Measurements from ENCODE around the gene RELN.

The RELN gene

GRCh38 chr7:103949374-103949773 is 40.1 kb downstream of the RELN start:
- Histone ChIP-seq H3K9ac (ENCODE audit: low read length) (no peak overlapping the region), H3K4me1 (ENCODE audit: control insufficient read depth, insufficient read depth, low read depth, low read length) (peaks cover 2% of the 10 kb centered on the region), H2BK15ac (ENCODE audit: low read depth, poor library complexity, severe bottlenecking) (no peak overlapping the region), H2BK12ac (ENCODE audit: low read length in 2 of 2) (no peak overlapping the region), H3K27me3 (ENCODE audit: control insufficient read depth in 1 of 2, insufficient read depth in 1 of 2, low read length in 2 of 2) (no peaks in the 10 kb centered on the region), H3K4me2 (ENCODE audit: low read length, poor library complexity, severe bottlenecking) (no peak overlapping the region), H3K23ac (ENCODE audit: low read length in 2 of 2) (no peak overlapping the region), H2AK5ac (ENCODE audit: low read length, severe bottlenecking) (no peak overlapping the region), H3K18ac (ENCODE audit: low read depth in 1 of 2, low read length in 2 of 2) (no peak overlapping the region), H3K4me3 (ENCODE audit: insufficient read depth in 1 of 2, low read depth in 1 of 2, low read length in 2 of 2) (no peak overlapping the region), H3K4ac (ENCODE audit: low read depth in 1 of 2, low read length in 2 of 2) (no peak overlapping the region), H3K27ac (ENCODE audit: low read length, poor library complexity, severe bottlenecking) (peak overlapping the region; percentile 39), H4K91ac (ENCODE audit: low read length) (no peak overlapping the region), H3K14ac (ENCODE audit: low read length in 2 of 2) (no peak overlapping the region), H2BK5ac (ENCODE audit: low read depth, low read length, poor library complexity, severe bottlenecking) (no peak overlapping the region), H3K9me3 (ENCODE audit: control insufficient read depth, low read length) (no peaks in the 10 kb centered on the region), H2BK120ac (ENCODE audit: low read depth, low read length) (no peak overlapping the region), H4K8ac (ENCODE audit: low read length) (no peak overlapping the region), H3K79me1 (replicated peaks; ENCODE audit: low read length, poor library complexity, severe bottlenecking) (no peaks in the 10 kb centered on the region), H3K36me3 (ENCODE audit: control insufficient read depth in 1 of 2, insufficient read depth in 2 of 2, low read depth in 1 of 2, low read length in 2 of 2) (no peaks in the 10 kb centered on the region), H2AFZ (ENCODE audit: low read depth, low read length) (no peak overlapping the region)
- WGBS, result 81% methylated on average over 6 of the region's 7 CpGs
- no peak for DNase-seq

- 70% methylated on average over 1 of the region's 2 CpGs for WGBS
- H2AK5ac ChIP-seq (ENCODE audit: low read length, severe bottlenecking), result no peak overlapping the region
These were observed 42.3 kb downstream of the RELN start for GRCh38 chr7:103947026-103947655.

GRCh38 chr7:103944230-103944900 is 45.1 kb downstream of the RELN start:
- Histone ChIP-seq H3K9me3 (ENCODE audit: control insufficient read depth, low read length) (no peaks in the 10 kb centered on the region), H3K4me1 (ENCODE audit: control insufficient read depth, insufficient read depth, low read depth, low read length) (no peaks in the 10 kb centered on the region), H3K4me3 (ENCODE audit: insufficient read depth in 1 of 2, low read depth in 1 of 2, low read length in 2 of 2) (no peak overlapping the region), H3K23ac (ENCODE audit: low read length in 2 of 2) (no peak overlapping the region), H3K4me2 (ENCODE audit: low read length, poor library complexity, severe bottlenecking) (no peak overlapping the region), H3K4ac (ENCODE audit: low read depth in 1 of 2, low read length in 2 of 2) (no peak overlapping the region), H3K9ac (ENCODE audit: low read length) (no peak overlapping the region), H2BK5ac (ENCODE audit: low read depth, low read length, poor library complexity, severe bottlenecking) (no peak overlapping the region), H3K27ac (ENCODE audit: low read length, poor library complexity, severe bottlenecking) (no peak overlapping the region), H2BK120ac (ENCODE audit: low read depth, low read length) (no peak overlapping the region), H3K18ac (ENCODE audit: low read depth in 1 of 2, low read length in 2 of 2) (no peak overlapping the region), H3K14ac (ENCODE audit: low read length in 2 of 2) (no peak overlapping the region), H4K91ac (ENCODE audit: low read length) (no peak overlapping the region), H4K8ac (ENCODE audit: low read length) (no peak overlapping the region), H2AFZ (ENCODE audit: low read depth, low read length) (no peak overlapping the region), H2AK5ac (ENCODE audit: low read length, severe bottlenecking) (no peak overlapping the region), H2BK15ac (ENCODE audit: low read depth, poor library complexity, severe bottlenecking) (no peak overlapping the region), H3K79me1 (replicated peaks; ENCODE audit: low read length, poor library complexity, severe bottlenecking) (no peaks in the 10 kb centered on the region), H3K27me3 (ENCODE audit: control insufficient read depth in 1 of 2, insufficient read depth in 1 of 2, low read length in 2 of 2) (no peaks in the 10 kb centered on the region), H3K36me3 (ENCODE audit: control insufficient read depth in 1 of 2, insufficient read depth in 2 of 2, low read depth in 1 of 2, low read length in 2 of 2) (no peaks in the 10 kb centered on the region), H2BK12ac (ENCODE audit: low read length in 2 of 2) (no peak overlapping the region)
- no peak for DNase-seq
- WGBS, result 79% methylated on average over 6 of the region's 6 CpGs

More at GRCh38 chr7:103947026-103947655, 42.3 kb downstream of the RELN start:
- Histone ChIP-seq H3K27ac (ENCODE audit: low read length, poor library complexity, severe bottlenecking) (no peak overlapping the region), H3K14ac (ENCODE audit: low read length in 2 of 2) (no peak overlapping the region), H2AFZ (ENCODE audit: low read depth, low read length) (no peak overlapping the region), H2BK15ac (ENCODE audit: low read depth, poor library complexity, severe bottlenecking) (no peak overlapping the region), H3K4ac (ENCODE audit: low read depth in 1 of 2, low read length in 2 of 2) (no peak overlapping the region), H3K9me3 (ENCODE audit: control insufficient read depth, low read length) (no peaks in the 10 kb centered on the region), H3K79me1 (replicated peaks; ENCODE audit: low read length, poor library complexity, severe bottlenecking) (no peaks in the 10 kb centered on the region), H3K4me2 (ENCODE audit: low read length, poor library complexity, severe bottlenecking) (no peak overlapping the region), H3K27me3 (ENCODE audit: control insufficient read depth in 1 of 2, insufficient read depth in 1 of 2, low read length in 2 of 2) (no peaks in the 10 kb centered on the region), H3K36me3 (ENCODE audit: control insufficient read depth in 1 of 2, insufficient read depth in 2 of 2, low read depth in 1 of 2, low read length in 2 of 2) (no peaks in the 10 kb centered on the region), H3K23ac (ENCODE audit: low read length in 2 of 2) (no peak overlapping the region), H3K4me3 (ENCODE audit: insufficient read depth in 1 of 2, low read depth in 1 of 2, low read length in 2 of 2) (no peak overlapping the region), H4K91ac (ENCODE audit: low read length) (no peak overlapping the region), H4K8ac (ENCODE audit: low read length) (no peak overlapping the region), H3K4me1 (ENCODE audit: control insufficient read depth, insufficient read depth, low read depth, low read length) (peaks cover 2% of the 10 kb centered on the region), H3K9ac (ENCODE audit: low read length) (no peak overlapping the region), H3K18ac (ENCODE audit: low read depth in 1 of 2, low read length in 2 of 2) (no peak overlapping the region), H2BK120ac (ENCODE audit: low read depth, low read length) (no peak overlapping the region), H2BK12ac (ENCODE audit: low read length in 2 of 2) (no peak overlapping the region), H2BK5ac (ENCODE audit: low read depth, low read length, poor library complexity, severe bottlenecking) (no peak overlapping the region)
- DNase-seq, result no peak

GRCh38 chr7:103941976-103942375 is 47.5 kb downstream of the RELN start:
- no peak overlapping the region for H3K9ac ChIP-seq (ENCODE audit: low read length)
- H3K79me1 ChIP-seq (replicated peaks; ENCODE audit: low read length, poor library complexity, severe bottlenecking), result no peaks in the 10 kb centered on the region
- H3K18ac ChIP-seq (ENCODE audit: low read depth in 1 of 2, low read length in 2 of 2), result no peak overlapping the region
- H2BK15ac ChIP-seq (ENCODE audit: low read depth, poor library complexity, severe bottlenecking), result no peak overlapping the region
- WGBS, result 75% methylated on average over 1 of the region's 3 CpGs
- no peaks in the 10 kb centered on the region for H3K27me3 ChIP-seq (ENCODE audit: control insufficient read depth in 1 of 2, insufficient read depth in 1 of 2, low read length in 2 of 2)
- no peak overlapping the region for H3K4me2 ChIP-seq (ENCODE audit: low read length, poor library complexity, severe bottlenecking)
- no peaks in the 10 kb centered on the region for H3K9me3 ChIP-seq (ENCODE audit: control insufficient read depth, low read length)
- DNase-seq, result no peak
- no peak overlapping the region for H2AK5ac ChIP-seq (ENCODE audit: low read length, severe bottlenecking)
- no peak overlapping the region for H2AFZ ChIP-seq (ENCODE audit: low read depth, low read length)
- no peak overlapping the region for H3K14ac ChIP-seq (ENCODE audit: low read length in 2 of 2)
- no peak overlapping the region for H2BK5ac ChIP-seq (ENCODE audit: low read depth, low read length, poor library complexity, severe bottlenecking)
- H4K8ac ChIP-seq (ENCODE audit: low read length), result no peak overlapping the region
- no peaks in the 10 kb centered on the region for H3K36me3 ChIP-seq (ENCODE audit: control insufficient read depth in 1 of 2, insufficient read depth in 2 of 2, low read depth in 1 of 2, low read length in 2 of 2)
- no peak overlapping the region for H4K91ac ChIP-seq (ENCODE audit: low read length)
- H3K4me3 ChIP-seq (ENCODE audit: insufficient read depth in 1 of 2, low read depth in 1 of 2, low read length in 2 of 2), result no peak overlapping the region
- H3K23ac ChIP-seq (ENCODE audit: low read length in 2 of 2), result no peak overlapping the region
- H3K4ac ChIP-seq (ENCODE audit: low read depth in 1 of 2, low read length in 2 of 2), result no peak overlapping the region
- no peak overlapping the region for H3K27ac ChIP-seq (ENCODE audit: low read length, poor library complexity, severe bottlenecking)
- H2BK120ac ChIP-seq (ENCODE audit: low read depth, low read length), result no peak overlapping the region
- H3K4me1 ChIP-seq (ENCODE audit: control insufficient read depth, insufficient read depth, low read depth, low read length), result no peaks in the 10 kb centered on the region
- no peak overlapping the region for H2BK12ac ChIP-seq (ENCODE audit: low read length in 2 of 2)

Measured in mesenchymal stem cell (in vitro differentiated cells and primary cell).